GM12892 (cell line): ENCODE measurements around the gene PPP6R3.

Experiments
- POLR2A ChIP-seq: IDR thresholded peaks from 2 replicates; pipeline ENCODE4 v1.6.1; 2011; ENCODE audit warnings: low read depth, low read length, control low read depth
- TAF1 ChIP-seq: IDR thresholded peaks from 2 replicates; pipeline ENCODE4 v1.6.1; 2011; ENCODE audit warnings: low read depth, mild to moderate bottlenecking, control low read depth, low read length, borderline replicate concordance

GRCh38 chr11:68528630-68529029 lies 68.1 kb downstream of the PPP6R3 start:
- no peak for TF ChIP-seq POLR2A
- TF ChIP-seq TAF1 = no peak
